Neural cell (in vitro differentiated cells): ENCODE measurements around the gene MTRFR. TPM values are rescaled to one million over a fixed set of nuclear protein-coding genes. Genes with fewer than 3 reads are reported as not detected.

ENCODE experiments used
- H2AFZ ChIP-seq: fragments of 200-600, 300-800 bp; sonication (generic), shearing (Covaris generic); 2 replicates; pipeline ENCODE4 v1.6.0; 2014; ENCODE audit warnings: low read depth, mild to moderate bottlenecking, antibody characterized with exemption, low read length, moderate library complexity
- H3F3A ChIP-seq: fragments of 200-600 bp; shearing (Covaris generic); 2 replicates; pipeline ENCODE4 v1.6.1; 2016; ENCODE audit warnings: mild to moderate bottlenecking, moderate library complexity, mixed read lengths, antibody characterized with exemption, low read length; ENCODE audit not compliant: insufficient read depth, poor library complexity, severe bottlenecking
- H3K27ac ChIP-seq: fragments of 200-600, 300-800 bp; sonication (generic), shearing (Covaris generic); 2 replicates; pipeline ENCODE4 v1.5.1; 2014; ENCODE audit warnings: mild to moderate bottlenecking, low read length, moderate library complexity
- H3K27me3 ChIP-seq: fragments of 300-800, 200-600 bp; sonication (generic), shearing (Covaris generic); 2 replicates; pipeline ENCODE4 v1.6.0; 2014; ENCODE audit warnings: mild to moderate bottlenecking, low read depth, low read length, moderate library complexity; ENCODE audit not compliant: insufficient read depth
- H3K36me3 ChIP-seq: fragments of 300-800, 200-600 bp; sonication (generic), shearing (Covaris generic); 2 replicates; pipeline ENCODE4 v1.5.1; 2014; ENCODE audit warnings: mild to moderate bottlenecking, antibody characterized with exemption, low read length, moderate library complexity; ENCODE audit not compliant: insufficient read depth
- H3K4me2 ChIP-seq: fragments of 300-800, 200-600 bp; sonication (generic), shearing (Covaris generic); 2 replicates; pipeline ENCODE4 v1.6.0; 2014; ENCODE audit warnings: mild to moderate bottlenecking, low read length
- H3K4me3 ChIP-seq: fragments of 300-800, 200-600 bp; sonication (generic), shearing (Covaris generic); 2 replicates; pipeline ENCODE4 v1.5.1; 2014; ENCODE audit warnings: mild to moderate bottlenecking, low read length, moderate library complexity
- H3K79me2 ChIP-seq: fragments of 200-600 bp; shearing (Covaris generic); replicated peaks from 2 replicates; pipeline ENCODE4 v1.6.0; 2014; ENCODE audit warnings: mild to moderate bottlenecking, low read length, moderate library complexity; ENCODE audit not compliant: insufficient read depth
- H3K9ac ChIP-seq: fragments of 300-800, 200-600 bp; sonication (generic), shearing (Covaris generic); 2 replicates; pipeline ENCODE4 v1.6.1; 2016; ENCODE audit warnings: mild to moderate bottlenecking, low read length, mixed read lengths
- H3K9me2 ChIP-seq: fragments of 200-600 bp; shearing (Covaris generic); 2 replicates; pipeline ENCODE4 v1.6.1; 2016; ENCODE audit warnings: mild to moderate bottlenecking, low read length, mixed read lengths; ENCODE audit not compliant: insufficient read depth
- H3K9me3 ChIP-seq: fragments of 200-600, 300-800 bp; sonication (generic), shearing (Covaris generic); 2 replicates; pipeline ENCODE4 v1.6.1; 2016; ENCODE audit warnings: mild to moderate bottlenecking, mixed run types, low read length, moderate library complexity, mixed read lengths
- H4K20me1 ChIP-seq: fragments of 200-600 bp; shearing (Covaris generic); 2 replicates; pipeline ENCODE4 v1.6.1; 2016; ENCODE audit warnings: mild to moderate bottlenecking, mixed run types; ENCODE audit not compliant: insufficient read depth
- EP300 ChIP-seq: fragments of 450-650 bp; conservative IDR thresholded peaks from 2 replicates; pipeline ENCODE4 v1.6.1; 2014; ENCODE audit warnings: antibody characterized with exemption, mild to moderate bottlenecking, moderate library complexity; ENCODE audit not compliant: poor library complexity, severe bottlenecking
- EZH2 ChIP-seq: fragments of 200-600, 300-800 bp; shearing (Covaris generic), sonication (generic); IDR thresholded peaks from 2 replicates; pipeline ENCODE4 v1.6.1; 2014; ENCODE audit warnings: antibody characterized with exemption, low read length, borderline replicate concordance, mild to moderate bottlenecking; ENCODE audit not compliant: insufficient read depth, poor library complexity, severe bottlenecking
- MXI1 ChIP-seq: fragments of 450-650 bp; conservative IDR thresholded peaks from 2 replicates; pipeline ENCODE4 v1.6.1; 2014; ENCODE audit warnings: antibody characterized with exemption, mild to moderate bottlenecking; ENCODE audit not compliant: poor library complexity, severe bottlenecking
- POLR2AphosphoS5 ChIP-seq: IDR thresholded peaks from 2 replicates; pipeline ENCODE4 v1.6.1; 2012
- RAD21 ChIP-seq: fragments of 450-650 bp; conservative IDR thresholded peaks from 2 replicates; pipeline ENCODE4 v1.6.1; 2014; ENCODE audit warnings: antibody characterized with exemption, mild to moderate bottlenecking, moderate library complexity
- SMC3 ChIP-seq: fragments of 450-650 bp; conservative IDR thresholded peaks from 2 replicates; pipeline ENCODE4 v1.6.1; 2014; ENCODE audit warnings: antibody characterized with exemption, mild to moderate bottlenecking, moderate library complexity; ENCODE audit not compliant: poor library complexity
- TAF1 ChIP-seq: IDR thresholded peaks from 2 replicates; pipeline ENCODE4 v1.6.1; 2012; ENCODE audit warnings: low read depth
- polyA plus RNA-seq: library from polyadenylated mRNA; depleted of rRNA; stranded (reverse); fragments of >200 nt; gene quantifications from 2 replicates; pipeline ENCODE4 v1.2.3, GENCODE V29; 2014
- TF ChIP-seq, protein P1 (sequence below): IDR thresholded peaks from 2 replicates; pipeline ENCODE4 v1.6.1; 2012; ENCODE audit warnings: borderline replicate concordance
- TF ChIP-seq, protein P2 (sequence below): fragments of 450-650 bp; IDR thresholded peaks from 2 replicates; pipeline ENCODE4 v1.5.1; 2014; ENCODE audit warnings: antibody characterized with exemption, mild to moderate bottlenecking, moderate library complexity; ENCODE audit not compliant: poor library complexity, severe bottlenecking

The MTRFR gene
- polyA plus RNA-seq, 1 donor from 2014 or later = 30.0 TPM

DNA sequence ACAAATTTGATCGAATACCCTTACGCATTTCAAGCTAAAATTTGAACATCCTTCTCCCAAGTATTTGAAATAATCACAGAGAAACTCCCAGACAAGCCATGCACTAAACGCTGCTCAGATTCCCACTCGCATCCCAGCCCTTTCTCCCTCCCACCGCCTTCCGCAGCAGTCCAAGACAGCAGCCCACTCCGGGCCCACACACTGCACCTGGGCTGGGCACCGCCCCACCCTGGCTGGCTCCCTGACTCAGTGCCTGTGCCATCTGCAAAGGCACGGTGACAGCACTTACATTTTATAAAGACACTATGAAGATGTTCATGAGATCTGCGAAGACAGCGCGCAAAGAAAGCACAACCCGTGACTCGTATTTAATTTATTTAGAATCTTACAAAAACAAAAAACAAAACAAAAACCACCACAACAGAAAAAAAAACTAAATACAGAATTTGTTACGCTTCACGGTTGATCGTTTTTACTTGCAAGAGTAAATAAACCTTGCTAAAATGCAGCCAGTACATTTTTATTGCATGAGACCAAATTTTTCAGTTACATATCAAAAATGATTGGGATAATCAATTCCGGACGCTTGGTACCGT, 55.6 kb downstream of the MTRFR start:
- Histone ChIP-seq H3K4me3 (no peak overlapping the region), H3F3A (no peaks in the 10 kb centered on the region), H3K4me2 (no peak overlapping the region), H4K20me1 (no peaks in the 10 kb centered on the region), H2AFZ (no peak overlapping the region), H3K27ac (no peak overlapping the region), H3K9me2 (no peaks in the 10 kb centered on the region), H3K27me3 (no peaks in the 10 kb centered on the region), H3K9ac (no peak overlapping the region), H3K36me3 (peaks cover 6% of the 10 kb centered on the region), H3K79me2 (no peaks in the 10 kb centered on the region), H3K9me3 (no peaks in the 10 kb centered on the region)
- TF ChIP-seq EZH2 (no peak), RAD21 (no peak), SMC3 (no peak), MXI1 (no peak), EP300 (no peak), POLR2AphosphoS5 (no peak), TAF1 (no peak)
- TF ChIP-seq, protein P1, sequence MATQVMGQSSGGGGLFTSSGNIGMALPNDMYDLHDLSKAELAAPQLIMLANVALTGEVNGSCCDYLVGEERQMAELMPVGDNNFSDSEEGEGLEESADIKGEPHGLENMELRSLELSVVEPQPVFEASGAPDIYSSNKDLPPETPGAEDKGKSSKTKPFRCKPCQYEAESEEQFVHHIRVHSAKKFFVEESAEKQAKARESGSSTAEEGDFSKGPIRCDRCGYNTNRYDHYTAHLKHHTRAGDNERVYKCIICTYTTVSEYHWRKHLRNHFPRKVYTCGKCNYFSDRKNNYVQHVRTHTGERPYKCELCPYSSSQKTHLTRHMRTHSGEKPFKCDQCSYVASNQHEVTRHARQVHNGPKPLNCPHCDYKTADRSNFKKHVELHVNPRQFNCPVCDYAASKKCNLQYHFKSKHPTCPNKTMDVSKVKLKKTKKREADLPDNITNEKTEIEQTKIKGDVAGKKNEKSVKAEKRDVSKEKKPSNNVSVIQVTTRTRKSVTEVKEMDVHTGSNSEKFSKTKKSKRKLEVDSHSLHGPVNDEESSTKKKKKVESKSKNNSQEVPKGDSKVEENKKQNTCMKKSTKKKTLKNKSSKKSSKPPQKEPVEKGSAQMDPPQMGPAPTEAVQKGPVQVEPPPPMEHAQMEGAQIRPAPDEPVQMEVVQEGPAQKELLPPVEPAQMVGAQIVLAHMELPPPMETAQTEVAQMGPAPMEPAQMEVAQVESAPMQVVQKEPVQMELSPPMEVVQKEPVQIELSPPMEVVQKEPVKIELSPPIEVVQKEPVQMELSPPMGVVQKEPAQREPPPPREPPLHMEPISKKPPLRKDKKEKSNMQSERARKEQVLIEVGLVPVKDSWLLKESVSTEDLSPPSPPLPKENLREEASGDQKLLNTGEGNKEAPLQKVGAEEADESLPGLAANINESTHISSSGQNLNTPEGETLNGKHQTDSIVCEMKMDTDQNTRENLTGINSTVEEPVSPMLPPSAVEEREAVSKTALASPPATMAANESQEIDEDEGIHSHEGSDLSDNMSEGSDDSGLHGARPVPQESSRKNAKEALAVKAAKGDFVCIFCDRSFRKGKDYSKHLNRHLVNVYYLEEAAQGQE = no peak
- TF ChIP-seq, protein P2, sequence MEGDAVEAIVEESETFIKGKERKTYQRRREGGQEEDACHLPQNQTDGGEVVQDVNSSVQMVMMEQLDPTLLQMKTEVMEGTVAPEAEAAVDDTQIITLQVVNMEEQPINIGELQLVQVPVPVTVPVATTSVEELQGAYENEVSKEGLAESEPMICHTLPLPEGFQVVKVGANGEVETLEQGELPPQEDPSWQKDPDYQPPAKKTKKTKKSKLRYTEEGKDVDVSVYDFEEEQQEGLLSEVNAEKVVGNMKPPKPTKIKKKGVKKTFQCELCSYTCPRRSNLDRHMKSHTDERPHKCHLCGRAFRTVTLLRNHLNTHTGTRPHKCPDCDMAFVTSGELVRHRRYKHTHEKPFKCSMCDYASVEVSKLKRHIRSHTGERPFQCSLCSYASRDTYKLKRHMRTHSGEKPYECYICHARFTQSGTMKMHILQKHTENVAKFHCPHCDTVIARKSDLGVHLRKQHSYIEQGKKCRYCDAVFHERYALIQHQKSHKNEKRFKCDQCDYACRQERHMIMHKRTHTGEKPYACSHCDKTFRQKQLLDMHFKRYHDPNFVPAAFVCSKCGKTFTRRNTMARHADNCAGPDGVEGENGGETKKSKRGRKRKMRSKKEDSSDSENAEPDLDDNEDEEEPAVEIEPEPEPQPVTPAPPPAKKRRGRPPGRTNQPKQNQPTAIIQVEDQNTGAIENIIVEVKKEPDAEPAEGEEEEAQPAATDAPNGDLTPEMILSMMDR = no peak

DNA sequence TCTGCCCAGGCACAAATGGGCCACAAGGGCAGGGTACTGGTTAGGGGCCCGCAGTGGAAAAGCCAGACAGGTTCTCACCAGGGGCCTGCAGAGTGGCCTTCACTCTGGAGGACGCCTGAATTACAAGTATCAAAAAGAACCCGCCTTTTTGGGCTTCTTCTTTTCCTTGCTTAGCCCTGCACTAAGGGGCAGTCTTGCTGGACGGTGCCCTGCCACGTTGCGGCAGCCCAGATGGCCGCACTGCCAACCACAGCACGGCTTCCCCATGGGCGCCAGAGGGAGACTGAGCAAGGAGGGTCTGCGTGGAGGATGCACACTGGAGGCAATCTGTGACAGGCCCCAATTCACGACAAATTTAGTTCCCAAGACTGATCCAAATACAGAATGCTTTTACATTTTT, 56.7 kb downstream of the MTRFR start:
- Histone ChIP-seq H3K9me2 (no peaks in the 10 kb centered on the region), H3K36me3 (peaks cover 6% of the 10 kb centered on the region), H3F3A (no peaks in the 10 kb centered on the region), H2AFZ (no peak overlapping the region), H3K79me2 (no peaks in the 10 kb centered on the region), H3K27me3 (no peaks in the 10 kb centered on the region), H3K4me3 (no peak overlapping the region), H3K4me2 (no peak overlapping the region), H3K9ac (no peak overlapping the region), H4K20me1 (no peaks in the 10 kb centered on the region), H3K27ac (no peak overlapping the region), H3K9me3 (no peaks in the 10 kb centered on the region)
- TF ChIP-seq, protein P2 = no peak
- TF ChIP-seq POLR2AphosphoS5 (no peak), RAD21 (no peak)
- TF ChIP-seq, protein P1 = no peak
